Upper lobe of left lung (tissue), 6 donors: ENCODE data around the gene SART1. TPM values are rescaled to one million over a fixed set of nuclear protein-coding genes. Genes with fewer than 3 reads are reported as not detected.
A peak's percentile ranks its signal among the peaks of the same experiment; 100 is the strongest.

ENCODE experiments used
- ATAC-seq, 2 donors: fragments of 200-7000 bp; cut with Tn5 transposase; one replicate each; pipeline ENCODE4 v1.9.1; 2022; ENCODE audit warnings: mild to moderate bottlenecking in 2 of 2, moderate library complexity in 2 of 2; ENCODE audit not compliant: low FRiP score in 2 of 2
- DNase-seq, 2 donors: peaks; one replicate each; pipeline ENCODE4 v3.0.0-alpha.2; 2019 to 2020
- H3K27ac ChIP-seq, 4 donors: fragments of 200-600 bp; sonication (generic); one replicate each; pipeline ENCODE4 v1.5.1; 2016 to 2019
- H3K27me3 ChIP-seq, 4 donors: fragments of 200-600 bp; sonication (generic); one replicate each; pipeline ENCODE4 v1.5.1; 2017 to 2019
- H3K36me3 ChIP-seq, 4 donors: fragments of 200-600 bp; sonication (generic); one replicate each; pipeline ENCODE4 v1.5.1; 2016 to 2019
- H3K4me1 ChIP-seq, 4 donors: fragments of 200-600 bp; sonication (generic); one replicate each; pipeline ENCODE4 v1.5.1; 2018 to 2019
- H3K4me3 ChIP-seq, 4 donors: fragments of 200-600 bp; sonication (generic); one replicate each; pipeline ENCODE4 v1.5.1; 2017 to 2019; ENCODE audit warnings: mild to moderate bottlenecking in 2 of 4, moderate library complexity in 1 of 4
- H3K9me3 ChIP-seq, 4 donors: fragments of 200-600 bp; sonication (generic); one replicate each; pipeline ENCODE4 v1.5.1; 2018 to 2019
- EP300 ChIP-seq, 4 donors: sonication (generic); formaldehyde crosslinking; IDR thresholded peaks; one replicate each; pipeline ENCODE4 v1.5.1; 2017; ENCODE audit warnings: antibody characterized with exemption in 4 of 4, control low read depth in 2 of 4
- POLR2A ChIP-seq, 4 donors: fragments of 450-650 bp; IDR thresholded peaks; one replicate each; pipeline ENCODE4 v1.5.1; 2016 to 2017; ENCODE audit warnings: antibody characterized with exemption in 4 of 4, mild to moderate bottlenecking in 2 of 4
- POLR2AphosphoS5 ChIP-seq, 2 donors: sonication (generic); formaldehyde crosslinking; IDR thresholded peaks; one replicate each; pipeline ENCODE4 v1.5.1; 2017; ENCODE audit warnings: antibody characterized with exemption in 2 of 2
- WGBS, 2 donors: methylation state at CpG; one replicate each; pipeline ENCODE4 v1.1.5; 2017 to 2018; 5-methylcytosine and 5-hydroxymethylcytosine counted together
- total RNA-seq, 6 donors: library from RNA; depleted of rRNA in 4 of 6; stranded (reverse); fragments of >200 nt in 4 of 6; gene quantifications; one replicate each; pipeline versions ENCODE4 v1.1.0 to v1.2.1, GENCODE V29; 2016 to 2021
- TF ChIP-seq, protein P1 (sequence below), 6 experiments: fragments of 450-650 bp in 4 of 6; fragments of 200-600 bp in 2 of 6; sonication (generic) in 2 of 6; IDR thresholded peaks; one replicate each; pipeline ENCODE4 v1.5.1; 2016 to 2019; ENCODE audit warnings: antibody characterized with exemption in 6 of 6
- donor health status: DM: no; HTN: no; CAD: no; lungs with moderate emphysema.
- donor health status: DM: no; HTN: yes; CAD: no; lungs with severe emphysema.

The SART1 gene
- total RNA-seq, 6 donors from 2014 or later = 44.4 to 201 (median 71.4) TPM

DNA sequence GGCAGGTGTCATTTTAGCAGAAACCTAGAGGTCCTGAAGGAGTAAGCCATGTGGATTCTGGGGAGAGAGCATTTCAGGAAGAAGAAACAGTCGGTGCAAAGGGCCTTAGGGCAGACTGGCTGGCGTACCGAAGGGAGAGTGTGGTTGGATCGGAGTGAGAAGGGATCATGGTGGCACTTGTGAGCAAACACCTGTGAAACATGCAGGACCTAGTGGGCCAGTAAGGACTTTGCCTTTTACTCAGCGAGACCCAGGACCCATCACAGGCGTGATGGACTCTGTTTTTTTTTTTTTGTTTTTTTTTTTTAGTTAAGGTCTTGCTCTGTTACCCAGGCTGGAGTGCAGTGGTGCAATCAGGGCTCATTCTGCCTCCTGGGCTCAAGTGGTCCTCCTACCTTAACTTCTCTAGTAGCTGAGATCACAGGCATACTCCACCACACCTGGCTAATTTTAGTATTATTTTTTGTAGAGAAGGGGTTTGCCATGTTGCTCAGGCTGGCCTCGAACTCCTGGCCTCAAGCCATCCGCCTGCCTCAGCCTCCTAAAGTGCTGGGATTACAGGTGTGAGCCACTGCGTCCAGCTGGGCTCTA is 19.7 kb upstream of the SART1 start:
- ATAC-seq (peak in 1 of 2 donors; percentile 6), DNase-seq (no peak)
- H3K27ac ChIP-seq = peak overlapping the region in 2 of 4 donors; percentile 41 to 67
- TF ChIP-seq POLR2A (IDR thresholded peaks at IDR 0.05) = no peak
- no peak for TF ChIP-seq POLR2AphosphoS5 (IDR thresholded peaks at IDR 0.05)
- TF ChIP-seq, protein P1, sequence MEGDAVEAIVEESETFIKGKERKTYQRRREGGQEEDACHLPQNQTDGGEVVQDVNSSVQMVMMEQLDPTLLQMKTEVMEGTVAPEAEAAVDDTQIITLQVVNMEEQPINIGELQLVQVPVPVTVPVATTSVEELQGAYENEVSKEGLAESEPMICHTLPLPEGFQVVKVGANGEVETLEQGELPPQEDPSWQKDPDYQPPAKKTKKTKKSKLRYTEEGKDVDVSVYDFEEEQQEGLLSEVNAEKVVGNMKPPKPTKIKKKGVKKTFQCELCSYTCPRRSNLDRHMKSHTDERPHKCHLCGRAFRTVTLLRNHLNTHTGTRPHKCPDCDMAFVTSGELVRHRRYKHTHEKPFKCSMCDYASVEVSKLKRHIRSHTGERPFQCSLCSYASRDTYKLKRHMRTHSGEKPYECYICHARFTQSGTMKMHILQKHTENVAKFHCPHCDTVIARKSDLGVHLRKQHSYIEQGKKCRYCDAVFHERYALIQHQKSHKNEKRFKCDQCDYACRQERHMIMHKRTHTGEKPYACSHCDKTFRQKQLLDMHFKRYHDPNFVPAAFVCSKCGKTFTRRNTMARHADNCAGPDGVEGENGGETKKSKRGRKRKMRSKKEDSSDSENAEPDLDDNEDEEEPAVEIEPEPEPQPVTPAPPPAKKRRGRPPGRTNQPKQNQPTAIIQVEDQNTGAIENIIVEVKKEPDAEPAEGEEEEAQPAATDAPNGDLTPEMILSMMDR (IDR thresholded peaks at IDR 0.05) = no peak
- TF ChIP-seq EP300 (IDR thresholded peaks at IDR 0.05) = no peak
- 65 to 70% methylated on average over 9 of the region's 9 CpGs for WGBS, 2 donors
- no peaks in the 10 kb centered on the region for H3K27me3 ChIP-seq
- no peaks in the 10 kb centered on the region for H3K36me3 ChIP-seq
- no peaks in the 10 kb centered on the region for H3K9me3 ChIP-seq
- H3K4me3 ChIP-seq = no peak overlapping the region
- no peaks in the 10 kb centered on the region for H3K4me1 ChIP-seq

DNA sequence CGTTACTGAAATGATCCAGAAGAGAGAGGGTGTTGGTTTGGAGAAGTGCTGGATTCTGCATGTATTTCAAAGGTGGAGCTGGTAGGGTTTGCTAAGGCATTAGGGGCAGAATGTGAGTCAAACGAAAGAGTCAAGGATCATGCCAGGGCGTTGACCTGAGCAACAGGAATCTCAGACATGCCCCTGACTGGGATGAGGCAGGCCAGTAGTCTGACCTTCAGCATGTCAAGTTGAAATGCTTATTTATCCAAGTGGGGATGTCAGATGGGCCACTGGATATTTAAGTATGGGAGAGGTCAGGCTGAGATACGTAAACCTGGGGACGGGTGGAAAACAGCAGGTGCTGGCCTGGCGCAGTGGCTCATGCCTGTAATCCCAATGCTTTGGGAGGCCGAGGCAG is 19.0 kb upstream of the SART1 start:
- Histone ChIP-seq H3K36me3 (no peaks in the 10 kb centered on the region), H3K4me3 (no peak overlapping the region), H3K27me3 (no peaks in the 10 kb centered on the region), H3K27ac (no peak overlapping the region), H3K9me3 (no peaks in the 10 kb centered on the region), H3K4me1 (no peaks in the 10 kb centered on the region)
- TF ChIP-seq EP300 (IDR thresholded peaks at IDR 0.05) (no peak), POLR2A (IDR thresholded peaks at IDR 0.05) (no peak), POLR2AphosphoS5 (IDR thresholded peaks at IDR 0.05) (no peak)
- TF ChIP-seq, protein P1 (IDR thresholded peaks at IDR 0.05) = no peak
- 78 to 81% methylated on average over 7 of the region's 7 CpGs for WGBS, 2 donors
- ATAC-seq = no peak
- no peak for DNase-seq

DNA sequence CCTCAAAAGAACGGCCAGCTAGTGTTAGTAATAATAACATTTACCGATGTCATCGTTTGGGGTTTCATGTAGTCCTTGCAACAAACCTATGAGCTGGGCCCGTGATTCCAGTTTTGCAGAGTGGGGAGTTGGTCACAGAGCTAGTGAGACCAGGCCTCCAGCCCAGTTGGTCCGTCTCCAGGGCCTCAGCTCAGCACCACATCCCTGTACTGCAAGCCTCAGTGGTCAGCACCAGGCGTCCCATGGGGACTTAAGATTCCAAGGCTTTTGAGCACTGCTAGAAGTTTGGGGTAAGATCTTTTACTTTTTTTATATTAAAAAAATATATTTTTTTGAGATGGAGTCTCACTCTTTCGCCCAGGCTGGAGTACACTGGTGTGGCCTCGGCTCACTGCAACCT is 17.3 kb upstream of the SART1 start:
- no peak for TF ChIP-seq EP300 (IDR thresholded peaks at IDR 0.05)
- TF ChIP-seq POLR2A (IDR thresholded peaks at IDR 0.05) = no peak
- TF ChIP-seq, protein P1 (IDR thresholded peaks at IDR 0.05) = no peak
- no peak for TF ChIP-seq POLR2AphosphoS5 (IDR thresholded peaks at IDR 0.05)
- no peak for DNase-seq
- H3K27me3 ChIP-seq = no peaks in the 10 kb centered on the region
- H3K27ac ChIP-seq = no peak overlapping the region
- H3K4me1 ChIP-seq = no peaks in the 10 kb centered on the region
- no peaks in the 10 kb centered on the region for H3K36me3 ChIP-seq
- ATAC-seq = no peak
- H3K9me3 ChIP-seq = no peaks in the 10 kb centered on the region
- H3K4me3 ChIP-seq = no peak overlapping the region
- WGBS, 2 donors = 93 to 95% methylated on average over 8 of the region's 8 CpGs

DNA sequence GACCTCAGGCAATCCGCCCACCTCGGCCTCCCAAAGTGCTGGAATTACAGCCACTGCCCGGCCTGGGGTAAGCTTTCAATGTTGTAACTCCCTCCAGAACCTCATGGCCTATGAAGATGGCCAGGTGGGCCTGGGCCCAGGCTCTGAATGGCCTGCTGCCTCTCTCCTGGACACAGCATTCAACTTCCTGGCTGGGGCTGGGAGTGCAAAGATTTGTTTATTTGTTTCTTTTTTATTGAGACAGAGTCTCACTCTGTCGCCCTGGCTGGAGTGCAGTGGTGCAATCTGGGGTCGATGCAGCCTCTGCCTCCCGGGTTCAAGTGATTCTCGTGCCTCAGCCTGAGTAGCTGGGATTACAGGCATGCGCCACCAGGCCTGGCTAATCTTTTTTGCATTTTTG is 16.8 kb upstream of the SART1 start:
- H3K9me3 ChIP-seq = no peaks in the 10 kb centered on the region
- TF ChIP-seq EP300 (IDR thresholded peaks at IDR 0.05) (no peak), POLR2AphosphoS5 (IDR thresholded peaks at IDR 0.05) (no peak), POLR2A (IDR thresholded peaks at IDR 0.05) (no peak)
- TF ChIP-seq, protein P1 (IDR thresholded peaks at IDR 0.05) = no peak
- DNase-seq = no peak
- no peak overlapping the region for H3K27ac ChIP-seq
- H3K4me3 ChIP-seq = no peak overlapping the region
- no peak for ATAC-seq
- 83 to 85% methylated on average over 5 to 8 of the region's 8 CpGs for WGBS, 2 donors
- H3K36me3 ChIP-seq = no peaks in the 10 kb centered on the region
- no peaks in the 10 kb centered on the region for H3K4me1 ChIP-seq
- H3K27me3 ChIP-seq = no peaks in the 10 kb centered on the region

DNA sequence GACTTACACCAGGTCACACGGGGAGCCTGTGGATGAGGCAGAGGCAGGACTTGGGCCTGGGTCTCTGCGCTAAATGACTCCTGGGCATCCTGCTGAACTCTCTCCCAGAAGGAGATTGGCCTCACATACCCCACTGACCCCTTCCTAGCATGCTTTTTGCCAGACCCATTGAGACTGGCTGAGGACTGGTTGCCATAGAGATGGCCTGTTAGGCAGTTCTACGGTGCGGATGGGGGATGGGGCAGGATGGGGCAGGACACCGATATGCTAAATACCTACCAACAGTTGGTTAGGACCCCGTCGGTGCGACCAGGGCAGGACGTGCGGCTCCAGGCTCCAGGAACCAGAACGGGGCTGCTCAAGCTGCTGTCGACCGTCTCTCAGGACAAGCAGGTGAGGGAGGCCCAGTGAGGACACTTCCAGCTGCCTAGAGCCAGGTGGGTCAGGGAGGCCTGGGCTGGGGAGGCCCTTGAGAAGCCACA is 16.1 kb upstream of the SART1 start, which contains the start of gene TSGA10IP:
Gene TSGA10IP (plus strand): TSS at position 51 of the 482 bp plus-strand sequence. CDS start 196 bp downstream, at position 247.
- Histone ChIP-seq H3K9me3 (no peaks in the 10 kb centered on the region), H3K4me3 (no peak within 1 kb of the TSS), H3K27me3 (no peaks in the 10 kb centered on the region), H3K36me3 (no peaks in the 10 kb centered on the region), H3K4me1 (no peaks in the 10 kb centered on the region), H3K27ac (no peak within 1 kb of the TSS)
- 81 to 100% methylated on average over 2 to 13 of the region's 13 CpGs for WGBS, 2 donors
- no peak for DNase-seq
- TF ChIP-seq EP300 (IDR thresholded peaks at IDR 0.05) (no peak), POLR2A (IDR thresholded peaks at IDR 0.05) (no peak), POLR2AphosphoS5 (IDR thresholded peaks at IDR 0.05) (no peak)
- TF ChIP-seq, protein P1 (IDR thresholded peaks at IDR 0.05) = no peak
- ATAC-seq = no peak
